ENCODE data around the gene UBE2E1. TPM values are rescaled to one million over a fixed set of nuclear protein-coding genes. Genes with fewer than 3 reads are reported as not detected.
A peak's percentile ranks its signal among the peaks of the same experiment; 100 is the strongest.

Gene UBE2E1
- total RNA-seq, 1 donor from 2014 or later = 103 TPM

GRCh38 chr3:23831517-23832394, 26.0 kb downstream of the UBE2E1 start:
- H3K36me3 Mint-ChIP-seq (ENCODE audit: low read depth) = no peaks in the 10 kb centered on the region
- no peak overlapping the region for H3K27ac Mint-ChIP-seq (ENCODE audit: unreplicated experiment)
- no peaks in the 10 kb centered on the region for H3K27me3 Mint-ChIP-seq (ENCODE audit: low read depth)
- no peaks in the 10 kb centered on the region for H3K9me3 Mint-ChIP-seq (ENCODE audit: low read depth)
- no peak for DNase-seq (ENCODE audit: low spot score)
- no peak for TF ChIP-seq CTCF (IDR thresholded peaks at IDR 0.05)
- H3K4me1 Mint-ChIP-seq (ENCODE audit: low read depth) = peaks cover 10% of the 10 kb centered on the region
- H3K4me3 Mint-ChIP-seq (ENCODE audit: unreplicated experiment) = no peak overlapping the region

GRCh38 chr3:23832523-23832922, 26.8 kb downstream of the UBE2E1 start:
- no peak overlapping the region for H3K27ac Mint-ChIP-seq (ENCODE audit: unreplicated experiment)
- no peak overlapping the region for H3K4me3 Mint-ChIP-seq (ENCODE audit: unreplicated experiment)
- DNase-seq (ENCODE audit: low spot score) = no peak
- H3K36me3 Mint-ChIP-seq (ENCODE audit: low read depth) = no peaks in the 10 kb centered on the region
- TF ChIP-seq CTCF (IDR thresholded peaks at IDR 0.05) = no peak
- peaks cover 16% of the 10 kb centered on the region for H3K4me1 Mint-ChIP-seq (ENCODE audit: low read depth)
- H3K27me3 Mint-ChIP-seq (ENCODE audit: low read depth) = no peaks in the 10 kb centered on the region
- H3K9me3 Mint-ChIP-seq (ENCODE audit: low read depth) = no peaks in the 10 kb centered on the region

GRCh38 chr3:23834082-23834870, 28.5 kb downstream of the UBE2E1 start:
- TF ChIP-seq CTCF (IDR thresholded peaks at IDR 0.05) = peak; percentile 69
- H3K4me3 Mint-ChIP-seq (ENCODE audit: unreplicated experiment) = no peak overlapping the region
- H3K27me3 Mint-ChIP-seq (ENCODE audit: low read depth) = no peaks in the 10 kb centered on the region
- no peaks in the 10 kb centered on the region for H3K9me3 Mint-ChIP-seq (ENCODE audit: low read depth)
- H3K36me3 Mint-ChIP-seq (ENCODE audit: low read depth) = no peaks in the 10 kb centered on the region
- DNase-seq (ENCODE audit: low spot score) = no peak
- peaks cover 14% of the 10 kb centered on the region for H3K4me1 Mint-ChIP-seq (ENCODE audit: low read depth)
- H3K27ac Mint-ChIP-seq (ENCODE audit: unreplicated experiment) = no peak overlapping the region

GRCh38 chr3:23835087-23835486, 29.3 kb downstream of the UBE2E1 start:
- DNase-seq (ENCODE audit: low spot score) = no peak
- TF ChIP-seq CTCF (IDR thresholded peaks at IDR 0.05) = no peak
- no peaks in the 10 kb centered on the region for H3K36me3 Mint-ChIP-seq (ENCODE audit: low read depth)
- no peak overlapping the region for H3K27ac Mint-ChIP-seq (ENCODE audit: unreplicated experiment)
- no peaks in the 10 kb centered on the region for H3K27me3 Mint-ChIP-seq (ENCODE audit: low read depth)
- H3K4me3 Mint-ChIP-seq (ENCODE audit: unreplicated experiment) = no peak overlapping the region
- H3K9me3 Mint-ChIP-seq (ENCODE audit: low read depth) = no peaks in the 10 kb centered on the region
- H3K4me1 Mint-ChIP-seq (ENCODE audit: low read depth) = peaks cover 14% of the 10 kb centered on the region

- Mint-ChIP-seq H3K4me3 (ENCODE audit: unreplicated experiment) (no peak overlapping the region), H3K27ac (ENCODE audit: unreplicated experiment) (no peak overlapping the region), H3K4me1 (ENCODE audit: low read depth) (peaks cover 14% of the 10 kb centered on the region), H3K9me3 (ENCODE audit: low read depth) (no peaks in the 10 kb centered on the region), H3K36me3 (ENCODE audit: low read depth) (no peaks in the 10 kb centered on the region), H3K27me3 (ENCODE audit: low read depth) (no peaks in the 10 kb centered on the region)
- TF ChIP-seq CTCF (IDR thresholded peaks at IDR 0.05) = no peak
- DNase-seq (ENCODE audit: low spot score) = no peak
Observed at GRCh38 chr3:23835802-23836201, 30.0 kb downstream of the UBE2E1 start.

All from chondrocyte (in vitro differentiated cells).